Measurements from ENCODE around the gene UAP1L1. TPM values are rescaled to one million over a fixed set of nuclear protein-coding genes. Genes with fewer than 3 reads are reported as not detected.

Gene UAP1L1
- 8.5 TPM for total RNA-seq

DNA sequence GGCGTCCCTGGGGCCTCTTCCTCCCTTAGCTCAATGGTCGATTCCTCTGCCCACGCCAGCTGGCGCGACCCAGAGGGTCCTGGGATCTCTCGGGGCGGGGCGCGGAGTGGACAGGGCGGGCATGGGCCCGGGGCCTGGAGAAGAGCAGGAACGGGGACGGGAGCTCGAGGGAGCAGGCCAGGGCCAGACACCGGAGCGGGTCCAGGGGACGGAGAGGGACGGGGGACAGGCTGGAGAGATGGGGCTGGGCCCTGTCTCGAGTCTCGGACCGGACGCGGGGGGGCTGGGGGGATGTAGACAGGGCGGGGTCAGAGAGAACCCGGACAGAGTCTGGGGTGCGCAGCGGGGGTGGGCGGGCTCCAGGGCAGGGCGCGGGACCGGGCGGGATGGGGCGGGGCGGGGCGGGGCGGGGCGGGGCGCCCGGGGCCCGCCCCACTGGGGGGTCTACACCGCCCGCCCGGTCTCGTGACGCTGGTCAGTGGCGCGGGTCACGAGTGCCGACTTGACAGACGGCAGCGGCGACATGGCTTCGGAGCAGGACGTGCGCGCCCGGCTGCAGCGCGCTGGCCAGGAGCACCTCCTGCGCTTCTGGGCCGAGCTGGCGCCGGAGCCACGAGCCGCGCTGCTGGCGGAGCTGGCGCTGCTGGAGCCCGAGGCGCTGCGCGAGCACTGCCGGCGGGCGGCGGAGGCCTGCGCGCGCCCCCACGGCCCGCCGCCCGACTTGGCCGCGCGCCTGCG is at the start of gene UAP1L1:
Gene UAP1L1, plus strand, starts transcription at position 508 of the 738 bp plus-strand sequence. Its CDS starts 16 bp downstream, at position 524.

DNA sequence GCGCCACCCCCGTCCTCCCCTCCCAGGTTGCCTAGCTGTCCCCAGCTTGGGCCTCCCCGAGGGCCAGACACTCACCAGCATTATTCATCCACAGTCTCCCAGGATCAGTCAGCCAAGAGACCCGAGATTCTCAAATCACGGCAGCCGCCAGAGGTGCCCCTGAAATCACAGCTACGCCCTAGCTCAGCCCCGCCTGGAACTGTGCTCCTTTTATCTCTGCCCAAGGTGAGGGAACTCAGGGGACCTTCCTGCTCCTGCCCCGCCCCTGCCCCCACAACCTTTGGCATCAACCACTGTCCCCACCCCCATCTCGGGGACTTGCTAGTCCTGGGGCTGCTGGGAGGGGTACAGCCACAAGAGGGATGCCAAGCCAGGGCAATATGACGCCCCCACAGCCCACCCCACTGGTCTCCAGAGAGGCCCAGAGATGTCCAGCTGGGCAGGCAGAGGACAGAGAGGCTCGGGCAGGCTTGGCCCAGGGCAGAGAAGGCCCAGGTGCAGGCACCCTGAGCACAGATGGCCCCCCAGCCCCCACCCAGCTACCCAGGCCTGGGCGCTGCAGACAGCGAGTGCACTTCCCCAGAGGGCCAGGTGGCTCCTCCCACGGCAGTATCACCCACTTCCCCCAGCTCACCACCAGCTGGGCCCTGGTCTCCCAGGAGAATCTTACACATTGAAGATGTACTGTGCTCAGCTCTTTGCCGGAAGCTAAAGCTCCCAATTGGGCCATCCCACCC is 45.2 kb upstream of the UAP1L1 start, which contains the start of gene FUT7:
Gene FUT7, minus strand, starts transcription at position 185 of the 737 bp plus-strand sequence. Its CDS starts 97 bp downstream, at position 88.

DNA sequence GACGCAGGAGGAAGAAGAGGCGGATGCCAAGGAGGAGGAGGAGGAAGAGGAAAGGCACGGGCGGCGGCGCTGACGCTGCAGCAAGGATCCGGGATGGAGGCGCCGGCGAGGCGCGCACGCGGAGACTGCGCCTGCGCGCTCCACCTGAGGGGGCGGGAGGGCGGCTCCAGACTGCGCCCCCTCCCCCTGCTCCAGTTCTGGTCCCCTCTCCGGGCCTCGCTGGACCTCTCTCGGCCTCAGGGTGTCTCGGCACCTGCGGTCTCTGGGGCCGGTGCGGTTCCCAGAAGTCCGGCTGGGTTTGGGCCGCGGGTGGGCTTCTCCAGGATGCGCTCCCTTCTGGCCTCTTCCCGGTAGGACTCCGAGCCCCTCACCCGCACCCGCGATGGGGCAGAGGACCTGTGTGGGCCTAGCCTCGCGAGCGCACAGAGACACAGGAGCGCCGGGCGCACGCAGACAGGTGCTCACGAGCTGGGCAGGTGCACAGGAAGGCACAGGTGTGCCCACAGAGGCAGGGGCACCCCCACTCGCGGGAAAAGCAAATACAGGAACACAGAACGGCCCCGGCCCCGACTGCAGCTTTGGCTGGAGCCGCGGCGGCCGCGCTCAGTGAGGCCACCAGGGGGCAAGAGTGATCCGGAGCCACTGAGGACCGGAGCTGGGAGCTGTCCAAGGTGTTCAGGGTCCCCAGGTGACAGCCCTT is 31.1 kb upstream of the UAP1L1 start, which contains the start of gene NPDC1:
Gene NPDC1, minus strand, starts transcription at position 90 of the 700 bp plus-strand sequence. CDS start 188 bp downstream, outside the sequence.

GRCh38 chr9:137053944-137054931 is 23.1 kb upstream of the UAP1L1 start, which contains the start of gene ENTPD2:
Gene ENTPD2, minus strand, starts transcription at chr9:137054061. Its CDS starts 64 bp downstream, at chr9:137053997.

GRCh38 chr9:137070201-137070905 is 7.0 kb upstream of the UAP1L1 start, which contains the start of gene SAPCD2:
Gene SAPCD2, minus strand, starts transcription at chr9:137070557. Its CDS starts 97 bp downstream, at chr9:137070460.

GRCh38 chr9:137086531-137087408 is 9.5 kb downstream of the UAP1L1 start, which contains the start of gene MAN1B1:
Gene MAN1B1, plus strand, starts transcription at chr9:137086985. Its CDS starts 15 bp downstream, at chr9:137087000.

GRCh38 chr9:137114613-137115393 is 37.5 kb downstream of the UAP1L1 start, which contains the start of gene DPP7:
Gene DPP7, minus strand, starts transcription at chr9:137114733. Its CDS starts 20 bp downstream, at chr9:137114713.

Other genes with a start within 250 kb of the UAP1L1 start
- gene AJM1, start 235.0 kb upstream of the UAP1L1 start, total RNA-seq: 2.0 TPM
- gene PHPT1, start 228.1 kb upstream of the UAP1L1 start, total RNA-seq: 55.5 TPM
- 8.2 TPM for gene MAMDC4, start 225.2 kb upstream of the UAP1L1 start, total RNA-seq
- 222 TPM for gene EDF1, start 211.2 kb upstream of the UAP1L1 start, total RNA-seq
- gene TRAF2, start 191.0 kb upstream of the UAP1L1 start, total RNA-seq: 15.9 TPM
- 101 TPM for gene FBXW5, start 132.8 kb upstream of the UAP1L1 start, total RNA-seq
- gene C8G, start 132.3 kb upstream of the UAP1L1 start, total RNA-seq: not detected
- gene LCN12, start 125.2 kb upstream of the UAP1L1 start, total RNA-seq: 2.9 TPM
- gene PTGDS, start 100.0 kb upstream of the UAP1L1 start, total RNA-seq: 230 TPM
- gene LCNL1, start 94.5 kb upstream of the UAP1L1 start, total RNA-seq: 1.2 TPM
- gene PAXX, start 85.1 kb upstream of the UAP1L1 start, total RNA-seq: 25.7 TPM
- 1.1 TPM for gene CLIC3, start 80.9 kb upstream of the UAP1L1 start, total RNA-seq
- 49.9 TPM for gene ABCA2, start 49.3 kb upstream of the UAP1L1 start, total RNA-seq
- gene FUT7, start 45.4 kb upstream of the UAP1L1 start, total RNA-seq: not detected
- gene NPDC1, start 31.3 kb upstream of the UAP1L1 start, total RNA-seq: 56.4 TPM
- gene ENTPD2, start 23.5 kb upstream of the UAP1L1 start, total RNA-seq: 7.0 TPM
- gene SAPCD2, start 7.0 kb upstream of the UAP1L1 start, total RNA-seq: 4.3 TPM
- 59.0 TPM for gene MAN1B1, start 9.5 kb downstream of the UAP1L1 start, total RNA-seq
- gene DPP7, start 37.2 kb downstream of the UAP1L1 start, total RNA-seq: 37.5 TPM
- 12.7 TPM for gene GRIN1, start 61.6 kb downstream of the UAP1L1 start, total RNA-seq
- 1.7 TPM for gene LRRC26, start 92.5 kb downstream of the UAP1L1 start, total RNA-seq
- gene TMEM210, start 94.5 kb downstream of the UAP1L1 start, total RNA-seq: not detected
- 42.9 TPM for gene ANAPC2, start 111.0 kb downstream of the UAP1L1 start, total RNA-seq
- 51.1 TPM for gene SSNA1, start 111.2 kb downstream of the UAP1L1 start, total RNA-seq
- gene TPRN, start 123.2 kb downstream of the UAP1L1 start, total RNA-seq: 11.3 TPM
- gene TMEM203, start 128.1 kb downstream of the UAP1L1 start, total RNA-seq: 34.2 TPM
- 10.3 TPM for gene NDOR1, start 128.2 kb downstream of the UAP1L1 start, total RNA-seq
- gene RNF208, start 144.7 kb downstream of the UAP1L1 start, total RNA-seq: 2.7 TPM
- gene CYSRT1, start 147.7 kb downstream of the UAP1L1 start, total RNA-seq: 0.60 TPM
- gene RNF224, start 150.0 kb downstream of the UAP1L1 start, total RNA-seq: not detected
- gene SLC34A3, start 153.4 kb downstream of the UAP1L1 start, total RNA-seq: not detected
- 374 TPM for gene TUBB4B, start 163.8 kb downstream of the UAP1L1 start, total RNA-seq
- gene STPG3, start 173.8 kb downstream of the UAP1L1 start, total RNA-seq: not detected
- gene NELFB, start 177.8 kb downstream of the UAP1L1 start, total RNA-seq: 39.1 TPM
- gene TOR4A, start 200.2 kb downstream of the UAP1L1 start, total RNA-seq: 3.7 TPM
- 23.3 TPM for gene NRARP, start 224.8 kb downstream of the UAP1L1 start, total RNA-seq

Measured in camera-type eye (tissue), 1 donor.